ENCODE data around the gene LDLRAD3.

The LDLRAD3 gene

GRCh38 chr11:36160091-36160490, 216.2 kb downstream of the LDLRAD3 start:
- no peak for DNase-seq (ENCODE audit: extremely low read depth, low read depth)
- no peak for TF ChIP-seq CTCF (IDR thresholded peaks at IDR 0.05; ENCODE audit: low read depth, low read length)

- no peak for DNase-seq (ENCODE audit: extremely low read depth, low read depth)
- TF ChIP-seq CTCF (IDR thresholded peaks at IDR 0.05; ENCODE audit: low read depth, low read length): no peak
These were observed 217.7 kb downstream of the LDLRAD3 start for GRCh38 chr11:36161572-36161971.

- TF ChIP-seq CTCF (IDR thresholded peaks at IDR 0.05; ENCODE audit: low read depth, low read length): no peak
- no peak for DNase-seq (ENCODE audit: extremely low read depth, low read depth)
These were observed 218.4 kb downstream of the LDLRAD3 start for GRCh38 chr11:36162006-36162882.

GRCh38 chr11:36162883-36163434, 219.1 kb downstream of the LDLRAD3 start:
- DNase-seq (ENCODE audit: extremely low read depth, low read depth): no peak
- TF ChIP-seq CTCF (IDR thresholded peaks at IDR 0.05; ENCODE audit: low read depth, low read length): no peak

- TF ChIP-seq CTCF (IDR thresholded peaks at IDR 0.05; ENCODE audit: low read depth, low read length): no peak
- no peak for DNase-seq (ENCODE audit: extremely low read depth, low read depth)
These were observed 220.8 kb downstream of the LDLRAD3 start for GRCh38 chr11:36164506-36165250.

- no peak for TF ChIP-seq CTCF (IDR thresholded peaks at IDR 0.05; ENCODE audit: low read depth, low read length)
- DNase-seq (ENCODE audit: extremely low read depth, low read depth): no peak
These were observed 221.9 kb downstream of the LDLRAD3 start for GRCh38 chr11:36165621-36166397.
